Hematopoietic multipotent progenitor cell (in vitro differentiated cells): ENCODE data around the gene CYP3A4. TPM values are rescaled to one million over a fixed set of nuclear protein-coding genes. Genes with fewer than 3 reads are reported as not detected.
"Not testable (repeated sequence)": the region's sequence is repeated elsewhere in the genome, so short reads cannot be mapped to it uniquely, and the experiment has no call there.

Experiments used
- DNase-seq, 3 donors: peaks; one replicate each; pipeline ENCODE4 v3.0.0-alpha.2; 2011 to 2015; ENCODE audit warnings: low read depth in 2 of 3, low spot score in 2 of 3
- total RNA-seq: library from RNA; depleted of rRNA; stranded (reverse); fragments of >200 nt; gene quantifications from one replicate; pipeline ENCODE4 v1.2.3, GENCODE V29; 2012

Gene CYP3A4
- total RNA-seq, 1 donor: not detected

DNA sequence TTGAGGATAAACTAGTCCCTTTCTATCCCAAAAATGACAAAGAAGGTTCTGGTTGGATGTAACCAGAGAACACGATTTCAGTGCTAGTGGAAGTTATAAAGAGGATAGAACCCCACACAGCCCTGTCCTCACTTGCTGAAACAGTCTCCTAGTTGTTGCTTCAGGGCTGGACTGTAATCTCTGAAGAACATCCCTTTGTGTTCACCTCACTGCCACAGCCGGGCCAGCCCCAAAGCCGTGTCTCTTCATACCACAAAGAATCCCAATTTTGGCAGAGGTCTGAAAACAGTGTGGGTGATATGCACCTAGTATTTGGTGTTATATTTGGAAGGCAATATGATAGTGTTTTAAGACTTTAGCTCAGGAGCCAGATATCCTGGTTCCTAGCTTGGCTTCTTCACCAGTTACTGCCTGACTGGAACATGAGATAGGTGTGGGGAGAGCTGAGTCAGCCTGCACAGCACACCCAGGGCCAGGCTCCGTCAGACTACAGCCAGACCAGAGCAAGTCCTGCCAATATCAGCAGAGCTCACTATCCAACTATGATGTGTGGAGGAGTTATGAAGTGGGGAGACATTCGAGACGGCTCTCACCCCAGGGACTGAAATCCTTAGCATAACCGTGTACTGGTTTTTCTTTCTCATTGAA lies 21.2 kb downstream of the CYP3A4 start:
- no peak for DNase-seq

DNA sequence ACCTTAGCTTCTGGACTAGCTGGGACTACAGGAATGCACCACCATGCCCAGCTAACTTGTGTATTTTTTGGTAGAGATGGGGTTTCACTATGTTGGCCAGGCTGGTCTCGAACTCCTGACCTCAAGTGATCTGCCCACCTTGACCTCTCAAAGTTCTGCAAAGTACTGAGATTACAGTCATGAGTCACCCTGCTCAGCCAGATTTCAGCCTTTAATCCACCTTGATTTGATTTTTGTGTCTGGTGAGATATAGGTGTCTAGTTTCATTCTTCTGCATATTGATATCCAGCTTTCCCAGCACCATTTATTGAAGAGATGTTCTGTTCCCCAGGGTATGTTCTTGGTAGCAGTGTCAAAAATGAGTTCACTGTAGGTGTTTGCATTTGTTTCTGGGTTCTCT lies 28.9 kb downstream of the CYP3A4 start:
- DNase-seq: no peak

DNA sequence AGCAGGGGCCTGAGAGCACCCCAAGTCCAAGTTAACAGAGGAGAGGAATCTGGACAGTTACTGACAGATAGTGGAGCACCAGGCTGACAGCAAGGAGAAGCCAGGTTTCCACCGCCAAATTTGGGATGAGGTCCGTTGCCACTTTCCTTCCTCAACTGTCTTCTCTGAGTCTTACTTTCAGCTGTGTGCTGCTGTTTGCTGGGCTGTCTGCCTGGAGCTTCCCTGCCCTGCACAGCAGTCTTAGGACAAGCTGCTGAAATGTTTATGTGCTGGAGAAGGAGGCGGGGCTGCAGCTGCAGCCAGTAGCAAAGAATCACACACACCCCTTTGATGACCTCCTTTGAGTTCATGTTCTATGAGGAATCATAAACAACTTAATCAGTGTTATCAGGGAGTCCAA lies 31.6 kb downstream of the CYP3A4 start:
- no peak for DNase-seq

DNA sequence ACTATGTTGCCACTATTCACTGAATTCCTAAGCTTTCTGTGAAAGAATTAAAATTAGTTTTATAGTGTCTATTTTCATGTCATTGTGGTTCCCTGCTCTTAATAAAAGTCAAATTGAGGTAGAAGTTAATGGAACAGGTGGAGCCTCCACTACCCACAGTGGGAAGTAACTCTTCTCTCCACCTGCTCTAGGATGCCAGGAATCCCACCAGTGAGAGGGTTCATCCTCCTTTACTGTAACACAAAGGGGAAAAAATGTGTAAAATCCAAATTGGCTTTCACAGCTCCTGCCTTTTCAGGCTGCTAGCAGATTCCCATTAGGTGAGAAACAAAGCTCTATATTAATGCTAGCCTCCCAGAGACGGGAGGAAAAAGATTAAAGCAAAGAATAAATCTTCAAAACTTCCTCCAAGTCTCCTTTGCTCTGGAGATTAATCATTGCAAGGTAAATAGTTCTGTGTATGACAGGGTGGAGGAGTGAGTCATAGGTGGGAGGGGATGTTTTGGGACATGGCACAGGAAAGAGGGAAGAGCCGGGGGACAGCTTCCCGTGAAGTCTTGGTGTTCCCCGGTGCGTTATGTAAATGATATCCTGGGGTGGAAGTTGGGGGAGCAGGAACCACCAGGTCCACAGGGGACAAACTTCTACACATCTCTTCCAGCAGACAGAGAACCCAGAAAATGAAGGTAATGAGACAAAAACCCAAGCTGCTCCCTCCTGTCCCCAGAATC lies 32.5 kb downstream of the CYP3A4 start:
- DNase-seq: not testable (repeated sequence)

DNA sequence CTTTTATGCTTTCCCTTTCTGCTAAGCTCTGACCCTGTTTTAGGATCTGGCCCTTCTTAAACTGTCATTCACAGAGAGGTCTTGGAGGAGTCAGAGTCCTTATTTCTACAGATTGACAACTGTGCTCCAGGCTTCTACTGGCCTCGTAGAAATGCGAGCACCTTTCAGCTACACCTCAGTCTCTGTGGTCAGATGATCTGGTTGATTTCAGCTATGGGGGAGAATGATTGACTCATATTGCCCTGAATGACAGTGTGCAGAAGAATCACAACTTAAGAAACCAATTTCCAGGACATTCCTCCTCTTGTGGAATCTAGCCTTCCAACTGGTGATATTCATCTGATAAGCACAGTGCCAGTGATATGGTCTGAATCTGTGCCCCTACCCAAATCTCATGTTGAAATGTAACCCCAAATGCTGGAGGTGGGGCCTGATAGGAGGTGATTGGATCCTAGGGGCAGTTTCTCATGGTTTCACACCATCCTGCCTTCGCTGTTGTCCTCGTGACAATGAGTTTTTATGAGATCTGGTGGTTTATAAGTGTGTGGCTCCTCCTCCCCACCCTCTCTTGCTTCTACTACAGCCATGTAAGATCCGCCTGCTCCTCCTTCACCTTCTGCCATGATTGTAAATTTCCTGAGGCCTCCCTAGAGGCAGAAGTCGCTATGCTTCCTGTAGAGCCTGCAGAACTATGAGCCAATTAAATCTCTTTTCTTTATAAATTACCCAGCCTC lies 35.0 kb downstream of the CYP3A4 start:
- DNase-seq: no peak

DNA sequence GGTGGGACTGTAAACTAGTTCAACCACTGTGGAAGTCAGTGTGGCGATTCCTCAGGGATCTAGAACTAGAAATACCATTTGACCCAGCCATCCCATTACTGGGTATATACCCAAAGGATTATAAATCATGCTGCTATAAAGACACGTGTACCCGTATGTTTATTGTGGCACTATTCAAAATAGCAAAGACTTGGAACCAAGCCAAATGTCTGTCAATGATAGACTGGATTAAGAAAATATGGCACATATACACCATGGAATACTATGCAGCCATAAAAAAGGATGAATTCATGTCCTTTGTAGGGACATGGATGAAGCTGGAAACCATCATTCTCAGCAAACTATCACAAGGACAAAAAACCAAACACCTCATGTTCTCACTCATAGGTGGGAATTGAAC lies 37.1 kb downstream of the CYP3A4 start:
- DNase-seq: not testable (repeated sequence)

DNA sequence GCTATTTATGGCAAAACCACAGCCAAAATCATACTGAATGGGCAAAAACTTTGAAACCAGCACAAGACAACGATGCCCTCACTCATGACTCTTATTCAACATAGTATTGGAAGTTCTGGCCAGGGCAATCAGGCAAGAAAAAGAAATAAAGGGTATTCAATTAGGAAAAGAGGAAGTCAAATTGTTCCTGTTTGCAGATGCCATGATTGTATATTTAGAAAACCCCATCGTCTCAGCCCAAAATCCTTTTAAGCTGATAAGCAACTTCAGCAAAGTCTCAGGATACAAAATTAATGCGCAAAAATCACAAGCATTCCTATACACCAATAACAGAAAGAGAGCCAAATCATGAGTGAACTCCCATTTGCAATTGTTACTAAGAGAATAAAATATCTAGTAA lies 38.6 kb downstream of the CYP3A4 start:
- not testable (repeated sequence) for DNase-seq

DNA sequence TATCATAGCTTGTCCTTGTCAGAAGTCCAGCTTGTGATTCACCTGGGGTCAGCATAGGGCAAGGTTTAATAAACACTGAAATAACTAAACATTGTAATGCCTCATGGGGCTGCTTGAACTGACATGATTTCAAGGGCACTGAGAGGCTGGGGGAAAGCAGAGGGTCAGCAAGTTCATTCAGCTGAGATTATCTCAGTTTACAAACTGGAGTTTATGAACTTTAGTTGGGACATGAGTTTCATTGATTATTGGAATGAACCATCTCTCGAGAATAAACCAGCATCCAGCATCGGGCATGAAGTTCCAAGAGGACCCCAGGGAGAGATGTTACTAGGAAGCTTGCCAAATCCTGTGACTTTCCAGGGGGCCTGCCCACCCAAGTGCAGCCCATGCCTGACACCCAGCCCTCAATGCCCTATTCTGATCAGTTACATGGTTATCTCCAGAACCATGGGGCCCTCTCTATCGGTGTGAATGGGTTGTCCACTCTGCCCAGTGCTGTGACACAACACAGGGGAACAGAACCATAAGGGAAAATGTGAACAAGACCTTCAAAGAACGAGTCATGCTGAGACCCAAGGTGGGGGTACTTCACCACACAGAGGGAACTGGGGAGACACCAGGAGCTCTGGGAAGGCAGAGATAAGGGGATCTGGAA lies 41.1 kb downstream of the CYP3A4 start:
- DNase-seq: no peak

DNA sequence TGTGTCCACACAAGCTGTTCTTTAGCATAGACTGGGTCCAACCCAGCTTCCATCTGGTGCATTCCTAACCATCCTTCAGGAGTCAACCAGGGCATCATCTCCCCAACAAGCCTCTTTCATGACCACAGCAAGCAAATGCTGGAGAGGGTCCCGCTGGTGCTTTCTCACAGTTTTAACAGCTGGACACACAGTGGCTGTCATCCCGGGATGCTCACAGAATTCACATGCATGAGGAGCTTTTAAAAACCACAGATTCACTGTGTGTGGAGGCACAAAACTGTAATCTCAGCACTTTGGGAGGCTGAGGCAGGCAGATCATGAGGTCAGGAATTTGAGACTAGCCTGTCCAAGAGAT lies 42.6 kb downstream of the CYP3A4 start:
- DNase-seq: no peak

DNA sequence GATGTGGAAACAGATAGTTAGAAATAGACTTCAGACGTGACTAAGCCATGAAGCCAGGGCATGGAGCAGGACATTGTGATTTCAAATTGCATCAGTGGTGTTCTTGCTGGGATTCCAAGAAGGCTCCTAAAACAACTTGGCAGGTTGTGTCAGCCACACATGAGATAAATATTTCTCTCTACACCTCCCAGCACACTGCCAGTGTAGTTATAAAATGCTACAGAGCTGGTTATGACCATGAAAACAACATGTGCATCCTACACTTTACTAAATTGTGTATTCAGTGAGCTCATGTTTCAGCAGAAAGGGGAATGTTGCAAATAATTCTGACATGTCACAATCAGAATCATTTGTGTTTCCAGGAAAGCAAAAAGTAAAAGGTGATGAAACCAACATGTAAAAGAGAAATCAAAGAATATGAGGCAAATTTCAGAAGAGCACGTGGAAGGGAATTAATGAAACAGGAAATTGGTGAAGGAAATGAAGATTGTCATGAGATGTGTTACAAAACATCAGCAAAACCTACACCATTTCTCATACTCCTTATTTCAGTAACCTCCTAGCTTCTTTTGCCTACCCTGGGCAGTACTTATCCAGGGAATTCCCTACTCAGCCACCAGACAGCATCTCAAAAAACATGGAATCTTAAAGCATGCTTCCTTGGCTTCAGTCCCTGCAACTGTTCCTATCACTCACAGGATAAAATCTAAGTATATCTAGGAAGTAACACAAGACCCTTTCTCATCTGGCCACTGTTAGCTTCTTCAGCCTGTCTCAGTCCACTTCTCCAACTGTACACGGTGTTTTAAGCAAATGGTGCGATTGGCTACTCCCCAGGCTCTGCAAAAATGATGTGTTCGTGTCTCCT lies 43.2 kb downstream of the CYP3A4 start:
- no peak for DNase-seq

DNA sequence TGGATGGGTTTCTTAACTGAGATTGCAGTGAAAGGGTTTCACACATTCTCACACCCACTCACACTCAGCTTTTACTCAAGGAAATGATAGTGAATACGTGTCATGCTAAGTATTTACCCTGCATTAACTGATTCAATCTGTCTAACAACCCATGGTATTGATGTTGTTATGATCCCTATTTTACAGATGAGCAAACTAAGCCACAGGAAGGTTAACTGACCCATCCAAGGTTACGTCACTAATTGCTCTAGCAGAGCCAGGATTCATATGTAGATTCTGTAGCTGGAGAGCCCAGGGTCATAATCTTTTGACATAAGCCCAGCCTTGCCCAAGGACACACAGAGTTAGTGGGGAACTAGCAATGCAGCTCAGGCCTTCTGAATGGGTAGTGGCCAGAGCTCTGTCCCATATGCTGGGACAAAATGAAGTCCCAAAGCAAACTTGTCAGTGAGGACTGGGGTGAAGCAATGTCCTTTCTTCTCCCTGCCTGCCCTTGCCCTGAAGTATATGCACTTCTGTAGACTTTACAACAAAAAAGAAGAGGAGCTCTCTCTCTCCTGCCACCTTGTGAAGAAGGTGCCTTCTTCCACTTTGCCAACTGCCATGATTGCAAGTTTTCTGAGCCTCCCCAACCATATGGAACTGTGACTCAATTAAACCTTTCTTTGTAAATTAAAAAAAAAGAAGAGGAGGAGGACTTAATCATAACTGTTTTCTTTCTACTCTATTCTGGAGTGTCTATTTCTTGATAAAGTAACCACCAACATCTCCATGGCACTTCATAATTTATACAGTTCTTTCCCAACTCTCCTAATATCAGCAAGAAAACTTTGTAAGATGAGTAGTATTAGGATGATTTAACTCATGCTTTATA lies 44.0 kb downstream of the CYP3A4 start:
- no peak for DNase-seq

DNA sequence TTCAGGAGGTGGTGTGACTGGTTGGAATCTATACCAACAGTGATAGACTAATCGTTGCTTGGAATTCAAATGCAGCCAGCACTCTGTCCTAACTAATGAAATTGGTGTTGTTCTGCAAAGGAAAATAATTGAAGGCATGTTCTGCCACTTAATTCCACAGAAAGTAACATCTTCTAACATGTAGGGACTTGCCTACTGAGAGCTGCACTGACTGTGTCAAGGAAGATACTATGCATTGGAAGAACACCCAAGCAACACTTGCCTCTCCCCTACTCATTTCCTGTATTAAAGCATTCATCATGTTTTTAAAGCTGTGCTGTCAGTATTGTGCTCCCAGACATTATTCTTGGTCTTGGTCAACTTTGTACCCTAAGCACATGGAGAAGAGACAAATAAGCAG lies 46.3 kb downstream of the CYP3A4 start:
- DNase-seq: no peak

DNA sequence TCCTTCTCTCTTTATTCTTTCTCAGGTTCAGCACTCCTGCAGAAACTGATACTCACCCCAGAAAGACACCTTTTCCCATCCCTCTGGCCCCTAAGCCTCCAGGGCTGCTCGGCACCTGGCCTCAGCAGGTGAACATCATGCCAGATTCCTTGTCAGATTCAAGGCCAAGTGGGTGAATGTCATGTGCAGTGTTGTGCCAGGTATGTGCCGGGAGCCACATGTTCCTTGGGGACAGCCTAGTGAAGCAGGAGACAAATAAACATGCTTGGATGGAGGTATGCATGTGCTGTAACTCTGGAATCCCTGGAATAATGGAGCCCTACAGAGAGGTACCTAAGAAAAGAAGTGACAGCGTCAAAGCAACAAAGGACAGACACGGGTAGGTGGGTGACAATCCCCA lies 47.3 kb downstream of the CYP3A4 start:
- DNase-seq: not testable (repeated sequence)

DNA sequence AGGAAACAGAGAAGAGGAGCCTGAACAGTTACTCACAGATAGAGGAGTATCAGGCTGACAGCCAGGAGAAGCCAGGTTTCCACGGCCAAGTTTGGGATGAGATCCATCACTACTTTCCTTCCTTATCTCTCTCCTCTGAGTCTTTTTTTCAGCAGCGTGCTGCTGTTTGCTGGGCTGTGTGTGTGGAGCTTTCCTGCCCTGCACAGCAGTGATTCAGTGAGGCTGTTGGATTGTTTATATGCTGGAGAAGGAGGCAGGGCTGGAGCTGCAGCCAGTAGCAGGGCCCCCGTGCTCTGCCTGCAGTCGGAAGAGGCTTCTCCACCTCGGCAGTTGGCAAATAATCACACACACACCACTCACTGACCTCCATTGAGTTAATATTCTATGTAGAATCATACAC lies 49.0 kb downstream of the CYP3A4 start, which contains the start of gene CYP3A7:
Gene CYP3A7 (minus strand): TSS at position 210 of the 400 bp plus-strand sequence. CDS start 103 bp downstream, at position 107.
- no peak for DNase-seq

DNA sequence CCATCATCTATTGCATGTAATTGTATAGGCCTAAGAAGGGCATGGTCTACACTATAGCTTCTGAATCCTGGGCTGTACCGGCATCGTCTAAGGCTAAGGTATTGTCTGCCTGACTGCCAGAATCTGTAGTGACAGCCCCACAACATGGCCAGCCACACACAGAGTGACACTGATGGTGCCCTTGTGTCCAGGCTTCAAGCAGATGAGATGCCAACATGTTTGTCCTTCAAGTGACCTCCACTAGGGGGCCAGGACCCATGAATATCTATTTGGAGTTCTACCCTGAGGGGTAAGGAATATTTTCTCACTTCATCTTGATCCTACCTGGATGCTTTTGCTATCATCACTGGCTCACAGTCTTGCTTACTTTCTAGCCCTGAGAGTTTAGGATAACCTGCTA lies 50.5 kb downstream of the CYP3A4 start:
- DNase-seq: no peak

DNA sequence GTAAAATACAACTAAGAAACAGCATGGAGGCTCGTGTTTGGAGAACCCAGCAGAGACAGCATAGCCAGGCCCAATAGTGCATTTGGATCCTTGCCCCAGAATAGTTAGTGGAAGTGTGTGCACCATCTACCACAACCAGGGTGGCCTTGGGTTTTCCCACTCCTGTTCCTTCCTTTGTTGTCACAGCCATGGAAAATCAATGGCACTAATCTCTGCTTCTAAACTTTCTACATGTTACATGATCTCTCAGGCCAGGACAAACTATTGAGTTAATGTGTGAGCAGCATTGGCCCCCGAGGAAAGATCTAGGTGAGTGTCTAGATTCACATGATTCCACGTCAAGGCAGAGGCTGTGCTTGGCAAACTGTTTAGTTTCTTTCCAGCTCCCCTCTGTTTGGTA lies 51.0 kb downstream of the CYP3A4 start:
- DNase-seq: no peak

DNA sequence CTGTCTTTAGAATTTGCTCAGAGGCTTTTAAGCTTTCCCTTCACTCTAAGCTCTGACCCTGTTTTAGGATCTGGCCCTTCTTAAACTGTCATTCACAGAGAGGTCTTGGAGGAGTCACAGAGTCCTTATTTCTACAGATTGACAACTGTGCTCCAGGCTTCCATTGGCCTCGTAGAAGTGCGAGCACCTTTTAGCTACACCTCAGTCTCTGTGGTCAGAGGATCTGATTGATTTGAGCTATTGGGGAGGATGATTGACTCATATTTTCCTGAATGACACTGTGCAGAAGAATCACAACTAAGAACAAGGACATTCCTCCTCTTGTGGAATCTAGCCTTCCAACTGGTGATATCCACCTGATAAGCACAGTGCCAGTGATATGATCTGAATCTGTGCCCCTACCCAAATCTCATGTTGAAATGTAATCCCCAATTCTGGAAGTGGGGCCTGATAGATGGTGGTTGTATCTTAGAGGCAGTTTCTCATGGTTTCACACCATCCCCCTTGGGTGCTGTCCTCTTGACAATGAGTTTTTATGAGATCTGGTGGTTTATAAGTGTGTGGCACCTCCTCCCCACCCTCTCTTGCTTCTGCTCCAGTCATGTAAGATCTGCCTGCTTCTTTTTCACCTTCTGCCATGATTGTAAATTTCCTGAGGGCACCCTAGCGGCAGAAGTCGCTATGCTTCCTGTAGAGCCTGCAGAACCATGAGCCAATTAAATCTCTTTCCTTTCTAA lies 52.2 kb downstream of the CYP3A4 start:
- DNase-seq: no peak

DNA sequence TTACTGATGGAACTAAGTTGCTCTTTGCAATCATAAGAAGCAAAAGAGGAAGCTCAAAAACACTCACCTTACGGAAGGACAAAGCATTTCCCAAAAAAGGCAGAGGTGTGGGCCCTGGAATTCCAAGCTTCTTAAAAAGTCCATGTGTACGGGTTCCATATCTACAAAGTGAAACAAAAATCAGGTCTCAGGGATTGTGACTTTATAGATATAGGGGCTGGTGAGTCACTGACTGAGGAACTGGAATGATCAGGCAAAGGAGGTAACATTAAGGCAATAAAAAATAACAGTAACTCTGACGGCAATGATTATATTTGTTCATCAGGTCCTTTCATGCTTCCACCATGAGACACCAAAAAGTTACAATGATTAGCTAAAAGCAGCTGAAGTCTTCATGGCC lies 53.0 kb downstream of the CYP3A4 start:
- no peak for DNase-seq
